A673 (cell line): ENCODE results near the gene CAPN5.

Experiments used
- CTCF ChIP-seq: fragments of 300-800, 200-600 bp; sonication (generic); conservative IDR thresholded peaks from 2 replicates; pipeline ENCODE4 v1.5.1; 2017; ENCODE audit warnings: low read depth, mild to moderate bottlenecking, antibody characterized with exemption, low read length, moderate library complexity, mixed read lengths
- EZH2 ChIP-seq: fragments of 200-600 bp; sonication (generic); IDR thresholded peaks from 2 replicates; pipeline ENCODE4 v1.6.1; 2017; ENCODE audit warnings: borderline replicate concordance, low read depth, mild to moderate bottlenecking, mixed read lengths, antibody characterized with exemption, low read length; ENCODE audit not compliant: poor library complexity, severe bottlenecking

GRCh38 chr11:77138106-77138649 is 71.4 kb downstream of the CAPN5 start:
- TF ChIP-seq EZH2 = no peak
- TF ChIP-seq CTCF = no peak
